Measurements from ENCODE around the gene UNC119B. TPM values are rescaled to one million over a fixed set of nuclear protein-coding genes. Genes with fewer than 3 reads are reported as not detected.

The UNC119B gene
- total RNA-seq, 5 donors from 2014 or later (not counting 1 experiment from before 2014, with no cell fraction given) = 14.3 to 26.1 (median 22.6) TPM

- DNase-seq = no peak
- ATAC-seq (replicated peaks in 1 of 4) = no peak
- H3K4me3 ChIP-seq (ENCODE audit: control insufficient read depth in 1 of 2, extremely low read depth in 1 of 2, low read length in 1 of 2) = no peak overlapping the region
- no peaks in the 10 kb centered on the region for H3K27me3 ChIP-seq (replicated peaks in 1 of 2; ENCODE audit: control insufficient read depth in 2 of 2, extremely low read depth in 1 of 2, insufficient read depth in 2 of 2, low read length in 1 of 2)
- Mint-ChIP-seq H3K4me1 (peaks cover 18 to 27% (median 20%) of the 10 kb centered on the region in 3 donors), H3K4me3 (no peak overlapping the region), H3K27ac (peak overlapping the region in 1 of 2 donors; percentile 68), H3K36me3 (peaks cover 63% of the 10 kb centered on the region), H3K9me3 (no peaks in the 10 kb centered on the region), H3K27me3 (no peaks in the 10 kb centered on the region)
- no peak overlapping the region for H3K27ac ChIP-seq (ENCODE audit: low read length)
- CTCF ChIA-PET = no interaction called here
- POLR2A ChIA-PET = no interaction called here
- WGBS (ENCODE audit: insufficient coverage) = 50% methylated on average over 2 of the region's 3 CpGs
- H3K4me1 ChIP-seq (ENCODE audit: control insufficient read depth in 1 of 2, extremely low read depth in 1 of 2, insufficient read depth in 2 of 2, low read length in 2 of 2) = peaks cover 0 to 9% of the 10 kb centered on the region in 2 experiments
- peaks cover 25 to 65% of the 10 kb centered on the region in 2 donors for H3K36me3 ChIP-seq (ENCODE audit: control insufficient read depth in 2 of 2, extremely low read depth in 1 of 2, insufficient read depth in 1 of 2, low read length in 1 of 2)
- no peaks in the 10 kb centered on the region for H3K9me3 ChIP-seq
These were observed 53.0 kb downstream of the UNC119B start for GRCh38 chr12:120763250-120763649.

- 93% methylated on average over 3 of the region's 9 CpGs for WGBS (ENCODE audit: insufficient coverage)
- POLR2A ChIA-PET = no interaction called here
These were observed 54.6 kb downstream of the UNC119B start for GRCh38 chr12:120764816-120765215.

GRCh38 chr12:120766566-120766965 lies 56.3 kb downstream of the UNC119B start:
- Mint-ChIP-seq H3K36me3 (peaks cover 72% of the 10 kb centered on the region), H3K4me3 (no peak overlapping the region), H3K9me3 (no peaks in the 10 kb centered on the region), H3K27ac (no peak overlapping the region), H3K4me1 (peaks cover 4 to 7% (median 5%) of the 10 kb centered on the region in 3 donors), H3K27me3 (no peaks in the 10 kb centered on the region)
- Histone ChIP-seq H3K4me1 (ENCODE audit: control insufficient read depth in 1 of 2, extremely low read depth in 1 of 2, insufficient read depth in 2 of 2, low read length in 2 of 2) (no peaks in the 10 kb centered on the region), H3K27me3 (replicated peaks in 1 of 2; ENCODE audit: control insufficient read depth in 2 of 2, extremely low read depth in 1 of 2, insufficient read depth in 2 of 2, low read length in 1 of 2) (no peaks in the 10 kb centered on the region), H3K4me3 (ENCODE audit: control insufficient read depth in 1 of 2, extremely low read depth in 1 of 2, low read length in 1 of 2) (no peak overlapping the region), H3K36me3 (ENCODE audit: control insufficient read depth in 2 of 2, extremely low read depth in 1 of 2, insufficient read depth in 1 of 2, low read length in 1 of 2) (peaks cover 17 to 73% of the 10 kb centered on the region in 2 donors), H3K9me3 (no peaks in the 10 kb centered on the region), H3K27ac (ENCODE audit: low read length) (no peak overlapping the region)
- no CpG with 5 or more reads among the region's 5 CpGs for WGBS (ENCODE audit: insufficient coverage)
- ATAC-seq (replicated peaks in 1 of 4) (no peak), DNase-seq (no peak)
- ChIA-PET POLR2A (interaction anchor here in 1 of 2 donors (0.5 to 0.6 kb wide), 2 partner anchors 63 to 313 kb away, joined by 4 to 9 read pairs; no protein-coding TSS in a partner anchor), CTCF (interaction anchor here in 1 of 2 donors (0.6 kb wide), 1 partner anchor 334 kb away, joined by 3 read pairs; no protein-coding TSS in a partner anchor)

More at GRCh38 chr12:120764816-120765215, 54.6 kb downstream of the UNC119B start:
- Histone ChIP-seq H3K4me1 (ENCODE audit: control insufficient read depth in 1 of 2, extremely low read depth in 1 of 2, insufficient read depth in 2 of 2, low read length in 2 of 2) (peaks cover 0 to 8% of the 10 kb centered on the region in 2 experiments), H3K27ac (ENCODE audit: low read length) (no peak overlapping the region), H3K4me3 (ENCODE audit: control insufficient read depth in 1 of 2, extremely low read depth in 1 of 2, low read length in 1 of 2) (no peak overlapping the region), H3K27me3 (replicated peaks in 1 of 2; ENCODE audit: control insufficient read depth in 2 of 2, extremely low read depth in 1 of 2, insufficient read depth in 2 of 2, low read length in 1 of 2) (no peaks in the 10 kb centered on the region), H3K36me3 (ENCODE audit: control insufficient read depth in 2 of 2, extremely low read depth in 1 of 2, insufficient read depth in 1 of 2, low read length in 1 of 2) (peaks cover 25 to 75% of the 10 kb centered on the region in 2 donors), H3K9me3 (no peaks in the 10 kb centered on the region)
- Mint-ChIP-seq H3K9me3 (no peaks in the 10 kb centered on the region), H3K27me3 (no peaks in the 10 kb centered on the region), H3K36me3 (peaks cover 72% of the 10 kb centered on the region), H3K4me1 (peaks cover 18 to 22% (median 18%) of the 10 kb centered on the region in 3 donors), H3K4me3 (no peak overlapping the region), H3K27ac (no peak overlapping the region)
- DNase-seq = no peak
- no peak for ATAC-seq (replicated peaks in 1 of 4)
- CTCF ChIA-PET = no interaction called here

- Histone ChIP-seq H3K27me3 (replicated peaks in 1 of 2; ENCODE audit: control insufficient read depth in 2 of 2, extremely low read depth in 1 of 2, insufficient read depth in 2 of 2, low read length in 1 of 2) (no peaks in the 10 kb centered on the region), H3K9me3 (no peaks in the 10 kb centered on the region), H3K36me3 (ENCODE audit: control insufficient read depth in 2 of 2, extremely low read depth in 1 of 2, insufficient read depth in 1 of 2, low read length in 1 of 2) (peaks cover 17 to 74% of the 10 kb centered on the region in 2 donors), H3K27ac (ENCODE audit: low read length) (no peak overlapping the region), H3K4me3 (ENCODE audit: control insufficient read depth in 1 of 2, extremely low read depth in 1 of 2, low read length in 1 of 2) (no peak overlapping the region), H3K4me1 (ENCODE audit: control insufficient read depth in 1 of 2, extremely low read depth in 1 of 2, insufficient read depth in 2 of 2, low read length in 2 of 2) (no peaks in the 10 kb centered on the region)
- no peak overlapping the region for H3K27ac Mint-ChIP-seq
- H3K9me3 Mint-ChIP-seq = no peaks in the 10 kb centered on the region
- ChIA-PET CTCF (no interaction called here), POLR2A (no interaction called here)
- peaks cover 68% of the 10 kb centered on the region for H3K36me3 Mint-ChIP-seq
- WGBS (ENCODE audit: insufficient coverage) = 98% methylated on average over 6 of the region's 11 CpGs
- no peak overlapping the region for H3K4me3 Mint-ChIP-seq
- DNase-seq (no peak), ATAC-seq (replicated peaks in 1 of 4) (no peak)
- H3K4me1 Mint-ChIP-seq = peaks cover 0 to 1% (median 0%) of the 10 kb centered on the region in 3 donors
- no peaks in the 10 kb centered on the region for H3K27me3 Mint-ChIP-seq
These were observed 57.1 kb downstream of the UNC119B start for GRCh38 chr12:120767071-120768024.

GRCh38 chr12:120771097-120771496 lies 60.8 kb downstream of the UNC119B start:
- CTCF ChIA-PET = no interaction called here
- Mint-ChIP-seq H3K36me3 (peaks cover 59% of the 10 kb centered on the region), H3K27me3 (no peaks in the 10 kb centered on the region), H3K27ac (peak overlapping the region in 1 of 2 donors; percentile 3), H3K4me1 (peaks cover 13 to 15% (median 15%) of the 10 kb centered on the region in 3 donors), H3K9me3 (no peaks in the 10 kb centered on the region), H3K4me3 (no peak overlapping the region)
- Histone ChIP-seq H3K27ac (ENCODE audit: low read length) (no peak overlapping the region), H3K4me1 (ENCODE audit: control insufficient read depth in 1 of 2, extremely low read depth in 1 of 2, insufficient read depth in 2 of 2, low read length in 2 of 2) (peaks cover 0 to 7% of the 10 kb centered on the region in 2 experiments), H3K9me3 (no peaks in the 10 kb centered on the region), H3K27me3 (replicated peaks in 1 of 2; ENCODE audit: control insufficient read depth in 2 of 2, extremely low read depth in 1 of 2, insufficient read depth in 2 of 2, low read length in 1 of 2) (no peaks in the 10 kb centered on the region), H3K4me3 (ENCODE audit: control insufficient read depth in 1 of 2, extremely low read depth in 1 of 2, low read length in 1 of 2) (no peak overlapping the region), H3K36me3 (ENCODE audit: control insufficient read depth in 2 of 2, extremely low read depth in 1 of 2, insufficient read depth in 1 of 2, low read length in 1 of 2) (peaks cover 5 to 57% of the 10 kb centered on the region in 2 donors)
- 87% methylated on average over 11 of the region's 11 CpGs for WGBS (ENCODE audit: insufficient coverage)
- DNase-seq = no peak
- ATAC-seq (replicated peaks in 1 of 4) = no peak
- POLR2A ChIA-PET = no interaction called here
